Activated CD4-positive, alpha-beta T cell treated with anti-CD3 and anti-CD28 coated beads, Interleukin-2, amount 10 ng/mL, durations not matched to agents 7 days and 5 days (primary cell): ENCODE results near the gene ATG9B. TPM values are rescaled to one million over a fixed set of nuclear protein-coding genes. Genes with fewer than 3 reads are reported as not detected.
A peak's percentile ranks its signal among the peaks of the same experiment; 100 is the strongest.
"Not testable (repeated sequence)": the region's sequence is repeated elsewhere in the genome, so short reads cannot be mapped to it uniquely, and the experiment has no call there.

Source experiments
- CTCF ChIA-PET: fragments of 350-600 bp; sonication (Branson Sonifier 250); formaldehyde crosslinking; loops from one replicate; lab custom pipeline; 2021; ENCODE audit warnings: antibody characterized with exemption; lab: Charles Lee
- POLR2A ChIA-PET: fragments of 350-600 bp; sonication (Branson Sonifier 250); formaldehyde crosslinking; loops from one replicate; lab custom pipeline; 2021; ENCODE audit warnings: antibody characterized with exemption; lab: Charles Lee
- DNase-seq: peaks from one replicate; pipeline ENCODE4 v3.0.0-alpha.2; 2020
- H3K27ac Mint-ChIP-seq: one replicate; pipeline ENCODE4 v1.8.0; 2021; ENCODE audit warnings: mild to moderate bottlenecking, moderate library complexity, mixed read lengths
- H3K27me3 Mint-ChIP-seq: one replicate; pipeline ENCODE4 v1.8.0; 2021; ENCODE audit warnings: mixed read lengths
- H3K36me3 Mint-ChIP-seq: one replicate; pipeline ENCODE4 v1.8.0; 2021; ENCODE audit warnings: low read depth, mixed read lengths
- H3K4me1 Mint-ChIP-seq: one replicate; pipeline ENCODE4 v1.8.0; 2021; ENCODE audit warnings: mixed read lengths
- H3K4me3 Mint-ChIP-seq: one replicate; pipeline ENCODE4 v1.8.0; 2021; ENCODE audit warnings: mild to moderate bottlenecking, moderate library complexity, mixed read lengths
- H3K9me3 Mint-ChIP-seq: one replicate; pipeline ENCODE4 v1.8.0; 2021; ENCODE audit warnings: mixed read lengths
- total RNA-seq, 2 experiments: library from RNA; stranded (reverse); gene quantifications; one replicate each; pipeline ENCODE4 v1.2.3, GENCODE V29; 2021

The ATG9B gene
- total RNA-seq, 2 experiments from 2014 or later, result 12.1 to 12.3 TPM

DNA sequence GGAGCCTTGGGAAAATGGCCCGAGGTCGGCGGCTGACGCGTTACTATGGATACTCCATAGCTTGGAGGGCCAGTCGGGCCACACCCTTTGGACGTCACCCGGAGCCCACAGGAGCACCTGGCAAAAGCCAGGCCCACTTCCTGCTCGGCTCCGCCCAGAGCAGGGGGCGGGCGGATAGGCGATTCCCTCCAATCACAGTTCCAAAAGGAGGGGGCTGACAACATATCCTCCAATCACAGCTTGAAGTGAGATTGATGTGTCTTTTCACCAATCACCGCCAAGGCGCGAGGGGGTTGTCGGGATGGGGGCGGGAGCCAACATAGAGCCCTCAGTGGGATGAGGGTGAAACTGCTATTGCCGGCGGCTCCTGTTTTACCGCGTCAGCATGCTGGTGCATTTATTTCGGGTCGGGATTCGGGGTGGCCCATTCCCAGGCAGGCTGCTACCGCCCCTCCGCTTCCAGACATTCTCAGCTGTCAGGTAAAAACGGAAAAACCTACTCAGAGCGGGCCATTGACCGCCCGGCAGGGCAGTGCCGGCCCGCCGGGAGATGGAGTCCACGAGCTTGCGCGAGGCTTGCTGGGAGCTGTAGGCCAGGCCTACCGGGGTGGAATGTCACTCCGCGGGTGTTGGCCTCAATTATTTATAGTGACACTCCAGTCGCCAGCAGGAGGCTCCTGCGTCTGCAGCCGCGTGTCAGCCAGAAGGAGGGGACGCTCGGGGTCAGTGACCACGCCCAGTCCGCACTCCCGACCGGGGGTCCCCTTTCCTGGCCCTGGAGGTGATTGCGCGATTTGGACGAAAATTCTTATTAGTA lies 4.0 kb upstream of the ATG9B start, which contains the start of gene ABCB8:
Gene ABCB8, plus strand, starts transcription at position 320 of the 817 bp plus-strand sequence. Its CDS starts 66 bp downstream, at position 386.
- peaks cover 2% of the 10 kb centered on the region for H3K36me3 Mint-ChIP-seq
- H3K27me3 Mint-ChIP-seq, result no peaks in the 10 kb centered on the region
- peaks cover 28% of the 10 kb centered on the region for H3K4me1 Mint-ChIP-seq
- POLR2A ChIA-PET, result interaction anchor here (0.6 to 1.2 kb wide), 3 partner anchors 9 to 20 kb away, joined by 3 read pairs; no protein-coding TSS in a partner anchor
- CTCF ChIA-PET, result interaction anchor here (0.6 to 3.2 kb wide), 16 partner anchors 11 to 661 kb away, joined by 3 to 35 read pairs (median 4); partner anchors contain the start of genes CDK5 and FASTK
- H3K9me3 Mint-ChIP-seq, result no peaks in the 10 kb centered on the region
- peak within 1 kb of the TSS; percentile 96 for H3K27ac Mint-ChIP-seq
- H3K4me3 Mint-ChIP-seq, result peak within 1 kb of the TSS; percentile 88
- peak; percentile 100 for DNase-seq

- H3K9me3 Mint-ChIP-seq, H3K36me3 Mint-ChIP-seq, DNase-seq, H3K27me3 Mint-ChIP-seq: not testable (repeated sequence)
- H3K4me1 Mint-ChIP-seq, result peaks cover 28% of the 10 kb centered on the region
- ChIA-PET POLR2A (interaction anchor here (1.2 kb wide), 1 partner anchor 19 kb away, joined by 3 read pairs; no protein-coding TSS in a partner anchor), CTCF (interaction anchor here (1.1 to 3.2 kb wide), 12 partner anchors 10 to 83 kb away, joined by 3 to 35 read pairs (median 4); partner anchors contain the start of gene CDK5)
- peak overlapping the region; percentile 96 for H3K27ac Mint-ChIP-seq
- peak overlapping the region; percentile 88 for H3K4me3 Mint-ChIP-seq
These were observed 3.4 kb upstream of the ATG9B start for GRCh38 chr7:151027728-151028130.

DNA sequence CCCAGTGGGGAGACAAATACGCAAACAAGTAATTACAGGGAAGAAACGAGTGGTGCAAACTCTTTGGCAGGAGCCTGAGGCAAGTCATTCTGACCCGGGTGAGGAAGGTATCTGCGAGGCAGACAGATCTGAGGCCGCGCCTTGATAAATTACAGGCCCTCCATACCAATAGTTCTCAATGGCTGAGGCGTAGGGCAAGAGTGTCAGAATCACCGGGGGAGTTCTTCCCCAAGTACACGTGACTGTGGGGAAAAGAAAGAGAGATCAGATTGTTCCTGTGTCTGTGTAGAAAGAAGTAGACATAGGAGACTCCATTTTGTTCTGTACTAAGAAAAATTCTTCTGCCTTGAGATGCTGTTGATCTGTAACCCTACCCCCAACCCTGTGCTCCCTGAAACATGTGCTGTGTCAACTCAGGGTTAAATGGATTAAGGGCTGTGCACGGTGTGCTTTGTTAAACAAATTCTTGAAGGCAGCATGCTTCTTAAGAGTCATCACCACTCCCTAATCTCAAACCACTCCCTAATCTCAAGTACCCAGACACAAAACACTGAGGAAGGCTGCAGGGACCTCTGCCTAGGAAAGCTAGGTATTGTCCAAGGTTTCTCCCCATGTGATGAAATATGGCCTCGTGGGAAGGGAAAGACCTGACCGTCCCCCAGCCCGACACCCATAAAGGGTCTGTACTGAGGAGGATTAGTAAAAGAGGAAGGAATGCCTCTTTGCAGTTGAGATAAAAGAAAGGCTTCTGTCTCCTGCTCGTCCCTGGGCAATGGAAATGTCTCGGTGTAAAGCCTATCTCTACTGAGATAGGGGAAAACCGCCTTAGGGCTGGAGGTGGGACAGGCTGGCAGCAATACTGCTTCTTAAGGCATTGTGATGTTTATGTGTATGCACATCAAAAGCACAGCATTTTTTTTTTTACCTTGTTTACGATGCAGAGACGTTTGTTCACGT lies 2.8 kb upstream of the ATG9B start:
- not testable (repeated sequence) for DNase-seq, H3K9me3 Mint-ChIP-seq, H3K27me3 Mint-ChIP-seq, H3K36me3 Mint-ChIP-seq
- Mint-ChIP-seq H3K4me1 (peaks cover 28% of the 10 kb centered on the region), H3K27ac (peak overlapping the region; percentile 96), H3K4me3 (peak overlapping the region; percentile 88)
- POLR2A ChIA-PET, result interaction anchor here (1.2 kb wide), 1 partner anchor 19 kb away, joined by 3 read pairs; no protein-coding TSS in a partner anchor
- CTCF ChIA-PET, result interaction anchor here (0.7 to 3.2 kb wide), 4 partner anchors 9 to 18 kb away, joined by 3 to 35 read pairs (median 6); no protein-coding TSS in a partner anchor

DNA sequence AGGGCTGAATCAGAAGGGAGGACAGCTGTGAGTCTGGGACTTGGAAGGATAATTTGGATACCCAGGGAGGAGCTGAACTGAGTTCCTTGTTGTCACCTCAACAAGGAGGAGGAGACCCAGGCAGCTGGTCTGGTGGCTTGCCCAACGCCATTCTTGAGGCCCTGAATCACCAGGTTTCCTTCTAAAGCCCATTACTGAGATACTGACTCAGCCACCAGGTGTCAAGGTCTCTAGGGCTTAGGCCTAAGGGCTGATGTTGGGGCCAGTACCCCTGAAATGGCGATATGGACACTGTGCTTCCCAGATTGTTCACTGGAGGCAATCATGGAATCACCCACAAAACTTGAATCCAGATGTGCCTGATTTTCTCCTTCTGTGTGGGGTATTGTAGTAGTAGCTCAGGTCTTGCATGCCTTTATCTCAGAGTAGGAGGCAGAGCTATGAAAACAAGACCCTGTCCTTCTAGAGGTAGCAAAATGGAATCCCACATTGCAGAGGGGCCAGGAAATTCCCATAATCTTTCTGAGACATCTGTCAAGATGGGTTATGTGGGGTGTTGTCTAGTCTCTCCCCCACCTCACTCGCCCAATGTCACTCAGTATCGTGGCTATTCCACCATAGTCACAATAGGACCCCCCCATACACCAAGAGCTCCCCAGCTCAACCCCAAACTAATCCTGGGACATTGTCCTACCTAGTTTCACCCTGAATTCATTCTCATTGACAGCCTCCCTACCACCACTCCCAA lies 1.8 kb upstream of the ATG9B start:
- H3K27me3 Mint-ChIP-seq, result peaks cover 4% of the 10 kb centered on the region
- CTCF ChIA-PET, result interaction anchor here (0.6 to 3.2 kb wide), 6 partner anchors 8 to 81 kb away, joined by 3 to 35 read pairs (median 4); no protein-coding TSS in a partner anchor
- H3K27ac Mint-ChIP-seq, result peak overlapping the region; percentile 96
- POLR2A ChIA-PET, result no interaction called here
- H3K4me1 Mint-ChIP-seq, result peaks cover 28% of the 10 kb centered on the region
- DNase-seq, result no peak
- H3K36me3 Mint-ChIP-seq, result peaks cover 2% of the 10 kb centered on the region
- H3K4me3 Mint-ChIP-seq, result no peak overlapping the region
- H3K9me3 Mint-ChIP-seq, result no peaks in the 10 kb centered on the region

DNA sequence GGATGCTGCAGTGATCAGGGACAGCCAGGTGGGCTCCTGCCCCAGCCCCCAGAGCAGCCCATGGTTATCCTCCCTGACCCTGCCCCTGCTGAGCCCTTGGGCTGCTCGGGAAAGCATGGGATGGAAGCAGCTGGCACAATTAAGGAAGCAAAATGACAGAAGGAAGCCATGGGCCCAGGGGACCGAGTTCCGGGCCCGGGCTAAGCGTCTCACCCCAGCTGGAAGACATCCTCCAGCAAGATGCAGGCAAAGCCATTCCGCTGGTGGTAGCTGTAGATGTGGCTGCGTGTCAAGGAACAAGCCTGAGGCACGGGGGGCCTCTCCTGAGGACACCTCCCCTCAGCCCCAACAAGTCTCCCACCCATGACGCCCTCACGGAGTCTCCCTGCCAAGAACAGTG lies 1.1 kb downstream of the ATG9B start:
- Mint-ChIP-seq H3K27me3 (peaks cover 27% of the 10 kb centered on the region), H3K36me3 (peaks cover 3% of the 10 kb centered on the region), H3K4me1 (peaks cover 28% of the 10 kb centered on the region), H3K27ac (no peak overlapping the region), H3K4me3 (no peak overlapping the region), H3K9me3 (no peaks in the 10 kb centered on the region)
- no peak for DNase-seq
- CTCF ChIA-PET, result interaction anchor here (1.2 to 8.5 kb wide), 3 partner anchors 10 to 14 kb away, joined by 3 to 79 read pairs (median 5); no protein-coding TSS in a partner anchor
- POLR2A ChIA-PET, result no interaction called here

- ChIA-PET POLR2A (no interaction called here), CTCF (interaction anchor here (2.0 to 8.5 kb wide), 4 partner anchors 8 to 90 kb away, joined by 8 to 79 read pairs (median 28); partner anchors contain the start of gene ABCB8)
- no peak overlapping the region for H3K27ac Mint-ChIP-seq
- H3K9me3 Mint-ChIP-seq, result no peaks in the 10 kb centered on the region
- peaks cover 5% of the 10 kb centered on the region for H3K36me3 Mint-ChIP-seq
- DNase-seq, result no peak
- H3K4me3 Mint-ChIP-seq, result no peak overlapping the region
- peaks cover 41% of the 10 kb centered on the region for H3K4me1 Mint-ChIP-seq
- peaks cover 33% of the 10 kb centered on the region for H3K27me3 Mint-ChIP-seq
These were observed 4.1 kb downstream of the ATG9B start for GRCh38 chr7:151020231-151020630.

DNA sequence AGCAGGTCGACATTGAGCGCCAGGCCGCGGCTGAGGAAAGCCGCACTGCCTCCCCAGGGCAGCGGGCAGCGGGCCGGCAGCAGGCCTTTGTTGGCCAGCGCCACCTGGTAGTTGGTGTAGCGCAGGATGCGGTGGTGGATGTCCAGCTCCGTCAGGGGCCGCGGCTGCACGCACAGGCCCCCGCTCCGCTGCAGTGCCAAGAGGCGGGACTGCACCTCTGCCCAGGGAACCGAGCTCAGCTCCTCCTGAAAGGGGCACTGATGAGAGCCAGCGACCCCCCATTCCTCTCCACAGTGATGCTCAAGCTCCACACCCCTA lies 5.2 kb downstream of the ATG9B start:
- H3K9me3 Mint-ChIP-seq, result no peaks in the 10 kb centered on the region
- H3K4me1 Mint-ChIP-seq, result peaks cover 52% of the 10 kb centered on the region
- peaks cover 13% of the 10 kb centered on the region for H3K36me3 Mint-ChIP-seq
- DNase-seq, result no peak
- peaks cover 33% of the 10 kb centered on the region for H3K27me3 Mint-ChIP-seq
- ChIA-PET POLR2A (interaction anchor here (0.8 kb wide), 1 partner anchor 10 kb away, joined by 3 read pairs; no protein-coding TSS in a partner anchor), CTCF (interaction anchor here (0.8 to 8.5 kb wide), 20 partner anchors 9 to 690 kb away, joined by 3 to 79 read pairs (median 5); partner anchors contain the start of genes ABCB8 and ASIC3)
- H3K4me3 Mint-ChIP-seq, result peak overlapping the region; percentile 43
- H3K27ac Mint-ChIP-seq, result no peak overlapping the region

DNA sequence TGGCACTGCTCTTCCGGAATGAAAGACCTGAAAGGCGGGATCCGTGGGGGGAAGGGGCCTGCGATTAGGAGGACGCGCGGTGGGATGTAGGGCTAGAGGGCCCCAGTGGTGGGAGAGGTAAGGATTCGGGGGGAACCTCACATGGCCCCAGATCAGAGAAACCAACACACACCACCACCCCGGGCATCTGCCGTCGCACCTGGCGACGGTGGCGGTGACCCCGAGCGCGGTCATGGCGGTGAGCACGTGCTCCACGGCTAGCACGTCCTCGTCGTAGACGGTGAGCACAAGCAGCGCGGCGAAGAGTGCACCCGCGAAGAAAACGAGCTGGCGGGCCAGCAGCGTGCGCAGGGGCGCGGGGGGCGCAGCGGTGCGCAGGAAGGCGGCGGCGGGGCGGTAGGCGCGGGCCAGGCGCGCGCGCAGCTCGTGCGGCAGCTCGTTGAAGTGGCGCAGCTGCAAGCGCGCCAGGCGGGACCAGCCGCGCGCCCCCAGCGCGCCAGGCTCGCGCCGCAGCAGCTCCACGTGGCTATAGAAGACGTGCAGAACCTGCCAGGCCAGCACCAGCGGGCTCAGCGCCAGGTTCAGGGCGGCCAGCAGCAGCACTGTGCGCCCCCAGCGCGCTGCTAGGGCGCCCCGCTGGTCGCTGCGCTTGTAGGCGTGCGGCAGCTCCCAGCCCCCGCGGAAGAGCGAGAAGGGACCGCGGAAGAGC lies 5.7 kb downstream of the ATG9B start:
- H3K9me3 Mint-ChIP-seq, result no peaks in the 10 kb centered on the region
- POLR2A ChIA-PET, result interaction anchor here (0.8 kb wide), 1 partner anchor 10 kb away, joined by 3 read pairs; no protein-coding TSS in a partner anchor
- peak overlapping the region; percentile 76 for H3K27ac Mint-ChIP-seq
- peaks cover 56% of the 10 kb centered on the region for H3K4me1 Mint-ChIP-seq
- H3K27me3 Mint-ChIP-seq, result peaks cover 33% of the 10 kb centered on the region
- H3K4me3 Mint-ChIP-seq, result peak overlapping the region; percentile 64
- CTCF ChIA-PET, result interaction anchor here (0.6 to 8.5 kb wide), 28 partner anchors 7 to 544 kb away, joined by 3 to 79 read pairs (median 4); partner anchors contain the start of genes ABCB8 and ASIC3
- H3K36me3 Mint-ChIP-seq, result peaks cover 14% of the 10 kb centered on the region
- peak; percentile 30 for DNase-seq

DNA sequence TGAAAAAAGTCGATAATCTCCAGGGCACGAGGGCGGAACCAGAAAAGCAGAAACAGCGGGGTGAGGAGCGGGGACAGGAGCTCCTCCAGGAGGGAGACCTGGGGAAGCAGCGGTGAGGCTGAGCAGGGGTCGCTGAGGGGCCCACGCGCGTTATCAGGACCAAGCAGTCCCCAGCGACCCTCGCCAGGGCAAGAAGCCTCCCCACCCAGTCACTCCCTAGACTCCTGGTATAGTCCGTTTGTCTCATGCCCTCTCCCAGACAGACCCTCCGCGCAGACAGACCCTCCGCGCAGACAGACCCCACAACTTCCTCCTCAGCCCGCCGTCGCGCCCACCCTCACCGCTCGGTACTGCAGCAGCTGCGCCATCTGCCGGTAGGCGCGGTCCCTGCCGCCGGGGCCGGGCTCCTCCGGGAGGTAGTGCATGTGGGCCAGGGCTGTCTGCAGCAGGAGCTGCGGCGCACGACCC lies 6.3 kb downstream of the ATG9B start:
- peak; percentile 77 for DNase-seq
- H3K27ac Mint-ChIP-seq, result peak overlapping the region; percentile 76
- H3K9me3 Mint-ChIP-seq, result no peaks in the 10 kb centered on the region
- H3K4me3 Mint-ChIP-seq, result peak overlapping the region; percentile 64
- peaks cover 14% of the 10 kb centered on the region for H3K36me3 Mint-ChIP-seq
- peaks cover 33% of the 10 kb centered on the region for H3K27me3 Mint-ChIP-seq
- CTCF ChIA-PET, result interaction anchor here (0.5 to 8.5 kb wide), 28 partner anchors 8 to 544 kb away, joined by 3 to 79 read pairs (median 4); partner anchors contain the start of genes ABCB8 and ASIC3
- peaks cover 60% of the 10 kb centered on the region for H3K4me1 Mint-ChIP-seq
- POLR2A ChIA-PET, result no interaction called here

DNA sequence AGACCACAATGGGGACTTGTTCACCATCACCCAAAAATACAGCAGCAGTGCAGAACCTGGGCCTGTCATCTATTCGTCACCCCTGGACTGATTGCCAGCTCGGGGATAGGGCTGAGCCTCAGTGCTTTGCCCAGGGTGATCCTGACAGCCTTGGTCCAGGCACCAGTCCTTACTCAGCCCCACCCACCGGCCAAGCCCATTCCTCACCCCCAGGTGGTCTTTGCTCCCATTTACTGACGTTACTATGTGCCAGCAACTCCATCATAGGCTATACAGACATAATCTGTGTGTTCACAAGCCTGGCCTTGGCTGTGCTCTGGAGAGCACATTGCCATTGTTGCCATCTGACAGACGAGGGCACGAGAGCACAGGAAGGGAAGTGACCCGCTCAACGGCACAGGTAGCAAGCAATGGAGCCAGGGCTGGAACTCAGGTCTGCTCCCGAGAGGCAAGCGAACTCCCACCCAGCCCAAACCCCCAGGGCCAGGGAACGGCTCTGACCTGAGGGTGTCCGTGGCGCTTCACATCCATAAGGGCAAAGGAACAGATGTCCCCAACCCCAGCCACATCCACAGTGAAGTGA lies 6.8 kb downstream of the ATG9B start:
- peaks cover 17% of the 10 kb centered on the region for H3K36me3 Mint-ChIP-seq
- H3K4me1 Mint-ChIP-seq, result peaks cover 65% of the 10 kb centered on the region
- ChIA-PET POLR2A (no interaction called here), CTCF (interaction anchor here (0.5 to 8.5 kb wide), 15 partner anchors 8 to 145 kb away, joined by 3 to 79 read pairs (median 6); partner anchors contain the start of gene ABCB8)
- peak overlapping the region; percentile 64 for H3K4me3 Mint-ChIP-seq
- H3K27ac Mint-ChIP-seq, result peak overlapping the region; percentile 76
- no peak for DNase-seq
- H3K9me3 Mint-ChIP-seq, result no peaks in the 10 kb centered on the region
- H3K27me3 Mint-ChIP-seq, result peaks cover 33% of the 10 kb centered on the region
